NT2/D1 (cell line): ENCODE data around the gene OTULIN.

ENCODE experiments used
- YY1 ChIP-seq: IDR thresholded peaks from 2 replicates; pipeline ENCODE4 v1.6.1; 2011; ENCODE audit not compliant: insufficient read length, insufficient read depth
- ZNF274 ChIP-seq: IDR thresholded peaks from 2 replicates; pipeline ENCODE4 v1.6.1; 2011; ENCODE audit warnings: mild to moderate bottlenecking, low read depth, low read length

GRCh38 chr5:14702238-14702839, 37.8 kb downstream of the OTULIN start:
- TF ChIP-seq YY1 (no peak), ZNF274 (no peak)
